ENCODE measurements around the gene FRMD1.

GRCh38 chr6:168014428-168014827 is 64.6 kb downstream of the FRMD1 start:
- no peak for TF ChIP-seq CTCF (IDR thresholded peaks at IDR 0.05; ENCODE audit: borderline replicate concordance, extremely low read depth, low read length, poor library complexity, severe bottlenecking)
- TF ChIP-seq EZH2 (IDR thresholded peaks at IDR 0.05; ENCODE audit: borderline replicate concordance, low read depth, low read length, severe bottlenecking): no peak
